Measurements from ENCODE around the gene LSM14A. TPM values are rescaled to one million over a fixed set of nuclear protein-coding genes. Genes with fewer than 3 reads are reported as not detected.

Gene LSM14A
- total RNA-seq, 4 donors from 2014 or later = 90.8 to 163 (median 111) TPM

DNA sequence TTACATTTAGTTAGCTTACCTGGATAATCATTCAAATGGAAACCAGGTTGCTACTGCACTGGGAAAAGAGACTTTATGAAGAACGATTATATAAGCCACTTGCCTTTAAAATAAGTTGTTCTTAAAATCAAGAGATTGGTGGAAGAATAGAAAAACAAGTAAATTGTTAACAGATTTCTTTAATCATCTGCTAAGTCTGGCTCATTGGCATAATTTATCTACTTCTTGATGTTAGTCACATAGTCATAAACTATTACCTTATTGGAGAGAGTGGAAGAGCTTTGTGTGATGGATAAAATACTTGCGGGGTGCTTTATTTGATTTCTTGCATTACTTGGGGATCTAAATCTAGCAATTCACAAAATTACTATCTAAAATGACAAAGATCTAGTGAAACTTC is 6.8 kb downstream of the LSM14A start:
- TF ChIP-seq, protein P1, sequence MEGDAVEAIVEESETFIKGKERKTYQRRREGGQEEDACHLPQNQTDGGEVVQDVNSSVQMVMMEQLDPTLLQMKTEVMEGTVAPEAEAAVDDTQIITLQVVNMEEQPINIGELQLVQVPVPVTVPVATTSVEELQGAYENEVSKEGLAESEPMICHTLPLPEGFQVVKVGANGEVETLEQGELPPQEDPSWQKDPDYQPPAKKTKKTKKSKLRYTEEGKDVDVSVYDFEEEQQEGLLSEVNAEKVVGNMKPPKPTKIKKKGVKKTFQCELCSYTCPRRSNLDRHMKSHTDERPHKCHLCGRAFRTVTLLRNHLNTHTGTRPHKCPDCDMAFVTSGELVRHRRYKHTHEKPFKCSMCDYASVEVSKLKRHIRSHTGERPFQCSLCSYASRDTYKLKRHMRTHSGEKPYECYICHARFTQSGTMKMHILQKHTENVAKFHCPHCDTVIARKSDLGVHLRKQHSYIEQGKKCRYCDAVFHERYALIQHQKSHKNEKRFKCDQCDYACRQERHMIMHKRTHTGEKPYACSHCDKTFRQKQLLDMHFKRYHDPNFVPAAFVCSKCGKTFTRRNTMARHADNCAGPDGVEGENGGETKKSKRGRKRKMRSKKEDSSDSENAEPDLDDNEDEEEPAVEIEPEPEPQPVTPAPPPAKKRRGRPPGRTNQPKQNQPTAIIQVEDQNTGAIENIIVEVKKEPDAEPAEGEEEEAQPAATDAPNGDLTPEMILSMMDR (IDR thresholded peaks at IDR 0.05) = no peak
- no peak for TF ChIP-seq POLR2A (IDR thresholded peaks at IDR 0.05)
- intact Hi-C loops (cut with DNase I; ENCODE audit: low total_unique reads) = no loop called here
- H3K4me3 ChIP-seq (ENCODE audit: low read depth, poor library complexity, severe bottlenecking) = no peak overlapping the region
- no peak for DNase-seq (ENCODE audit: low spot score in 2 of 2)
- WGBS, 2 donors = 57 to 58% methylated on average over 2 of the region's 2 CpGs

DNA sequence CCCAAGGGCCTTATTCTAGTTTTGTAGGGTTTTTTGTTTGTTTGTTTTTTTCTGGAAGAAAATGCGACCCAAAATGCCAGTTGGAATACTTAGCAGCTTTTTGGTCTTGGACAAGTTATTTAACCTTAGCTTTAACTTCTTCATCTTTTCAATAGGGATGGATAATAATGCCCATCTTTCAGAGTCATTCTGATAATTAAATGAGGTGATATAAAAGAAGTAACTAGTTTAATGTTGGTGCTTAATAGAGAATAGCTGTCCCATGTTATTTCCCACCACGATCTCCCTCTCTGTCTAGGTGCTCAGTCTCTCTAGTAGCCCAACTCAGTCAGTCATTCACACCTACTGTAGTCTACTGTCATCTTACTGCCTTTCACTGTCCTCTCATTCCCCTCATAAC is 8.0 kb downstream of the LSM14A start:
- 91% methylated on average over 2 of the region's 2 CpGs for WGBS, 2 donors

DNA sequence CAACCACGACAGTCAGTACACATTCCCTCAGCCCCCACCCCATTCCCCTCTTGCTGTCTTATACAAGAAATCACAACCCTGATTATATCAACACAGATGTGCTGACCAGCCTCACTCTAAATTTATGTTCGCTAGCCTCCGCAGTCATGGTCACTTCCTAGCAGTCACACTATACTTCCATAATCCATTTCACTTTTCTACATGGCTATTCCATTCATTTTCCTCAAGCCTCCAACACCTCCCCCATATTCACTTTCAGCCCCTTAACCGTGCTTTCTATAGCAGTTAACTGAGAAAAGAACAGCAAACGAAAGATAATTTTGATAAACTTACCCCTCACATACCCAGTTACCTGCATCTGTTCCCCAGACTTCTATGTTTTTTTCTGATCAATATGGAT is 8.4 kb downstream of the LSM14A start:
- 90 to 94% methylated on average over 5 of the region's 5 CpGs for WGBS, 2 donors
- intact Hi-C loops (cut with DNase I; ENCODE audit: low total_unique reads) = no loop called here
- TF ChIP-seq, protein P1 (IDR thresholded peaks at IDR 0.05) = no peak
- no peak for TF ChIP-seq POLR2A (IDR thresholded peaks at IDR 0.05)
- no peak overlapping the region for H3K4me3 ChIP-seq (ENCODE audit: low read depth, poor library complexity, severe bottlenecking)
- DNase-seq (ENCODE audit: low spot score in 2 of 2) = no peak

More for the DNA sequence above, 8.0 kb downstream of the LSM14A start:
- H3K4me3 ChIP-seq (ENCODE audit: low read depth, poor library complexity, severe bottlenecking) = no peak overlapping the region
- no peak for TF ChIP-seq POLR2A (IDR thresholded peaks at IDR 0.05)
- TF ChIP-seq, protein P1 (IDR thresholded peaks at IDR 0.05) = no peak
- DNase-seq (ENCODE audit: low spot score in 2 of 2) = no peak
- intact Hi-C loops (cut with DNase I; ENCODE audit: low total_unique reads) = no loop called here

DNA sequence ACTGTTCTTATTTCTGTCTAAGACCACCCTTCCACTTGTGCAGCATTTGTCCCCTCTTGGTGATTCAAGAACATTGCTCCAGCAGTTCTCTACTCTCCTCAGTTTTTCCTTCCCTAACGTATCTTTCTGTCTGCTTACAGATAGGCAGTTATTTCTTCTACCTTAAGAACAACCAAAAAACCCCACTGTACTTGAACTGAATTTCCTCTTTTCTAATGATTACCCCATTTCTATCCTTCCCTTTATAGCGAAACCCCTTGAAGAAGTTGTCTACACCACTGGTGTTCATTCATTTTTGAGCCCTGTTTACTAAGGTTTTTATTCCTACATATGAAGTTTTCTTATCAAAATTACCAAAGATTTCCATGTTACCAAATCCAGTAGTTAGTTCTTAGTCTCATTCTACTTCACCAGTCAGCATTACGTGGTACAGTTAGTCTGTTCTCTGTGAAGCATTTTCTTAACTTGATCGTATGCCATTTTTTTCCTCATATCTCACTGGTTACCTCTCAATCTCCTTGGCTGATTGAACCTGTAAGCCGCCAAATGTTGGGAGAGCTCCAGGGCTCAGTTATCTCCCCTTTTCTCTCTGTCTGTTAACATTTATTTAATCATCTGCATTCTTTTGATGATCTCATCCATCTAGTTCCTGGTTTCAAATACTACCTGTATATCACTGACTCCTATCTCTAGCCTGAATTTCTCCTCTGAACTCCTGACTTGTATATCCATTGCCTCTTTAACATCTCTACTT is 9.0 kb downstream of the LSM14A start:
- WGBS, 2 donors = 69 to 71% methylated on average over 5 of the region's 5 CpGs

DNA sequence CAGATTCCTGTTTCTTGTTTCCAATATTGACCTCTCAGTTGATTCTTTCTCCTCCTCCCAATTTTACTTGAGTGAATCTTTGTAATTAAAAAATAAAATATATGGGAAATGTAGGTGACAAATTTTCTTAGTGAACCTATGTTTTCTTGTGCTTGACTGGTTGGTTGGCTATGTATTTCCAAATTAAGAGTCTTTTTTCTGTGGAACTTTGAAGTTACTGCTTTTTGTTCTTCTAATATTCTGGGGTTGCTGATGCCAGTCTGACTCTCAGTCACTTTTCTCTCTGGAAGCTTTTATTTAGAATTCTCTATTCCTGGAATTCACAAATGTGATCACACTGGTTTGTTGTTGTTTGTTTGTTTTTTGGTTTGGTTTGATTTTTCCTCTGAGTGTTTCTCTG is 9.8 kb downstream of the LSM14A start:
- no peak for TF ChIP-seq POLR2A (IDR thresholded peaks at IDR 0.05)
- H3K4me3 ChIP-seq (ENCODE audit: low read depth, poor library complexity, severe bottlenecking) = no peak overlapping the region
- no peak for DNase-seq (ENCODE audit: low spot score in 2 of 2)
- intact Hi-C loops (cut with DNase I; ENCODE audit: low total_unique reads) = no loop called here

More for the DNA sequence above, 9.0 kb downstream of the LSM14A start:
- DNase-seq (ENCODE audit: low spot score in 2 of 2) = no peak
- H3K4me3 ChIP-seq (ENCODE audit: low read depth, poor library complexity, severe bottlenecking) = no peak overlapping the region
- intact Hi-C loops (cut with DNase I; ENCODE audit: low total_unique reads) = no loop called here
- no peak for TF ChIP-seq POLR2A (IDR thresholded peaks at IDR 0.05)
- TF ChIP-seq, protein P1 (IDR thresholded peaks at IDR 0.05) = no peak

DNA sequence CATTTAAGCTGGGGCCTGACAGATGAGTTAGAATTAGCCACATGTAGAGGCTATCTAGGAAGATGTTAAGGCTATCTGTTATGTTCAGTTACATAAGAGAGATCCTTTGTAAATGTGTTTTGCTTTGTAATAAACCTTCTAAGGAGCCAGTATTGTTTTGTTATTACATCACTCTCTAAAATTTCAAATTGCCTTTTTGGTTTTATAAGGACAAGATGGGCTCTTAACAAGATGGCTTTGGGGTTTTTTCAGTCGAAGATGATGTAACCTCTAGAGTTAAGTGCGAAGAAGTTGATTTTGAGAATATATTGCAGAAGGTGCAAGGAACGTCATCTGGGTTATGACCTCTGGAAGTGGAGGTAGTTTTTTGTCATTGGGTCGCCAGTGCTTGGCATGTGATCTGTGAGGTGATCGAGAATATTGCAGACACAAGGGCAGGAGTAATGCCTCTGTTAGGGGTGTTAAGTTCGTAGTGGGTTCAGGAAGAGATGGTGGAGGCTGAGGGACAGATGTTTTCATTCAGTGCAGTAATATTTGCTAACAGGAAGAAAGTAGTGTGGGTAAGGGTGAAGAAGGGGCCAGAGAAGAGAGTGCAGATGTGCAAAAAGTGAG is 12.7 kb downstream of the LSM14A start:
- DNase-seq (ENCODE audit: low spot score in 2 of 2) = no peak
- WGBS, 2 donors = 58 to 59% methylated on average over 6 of the region's 6 CpGs
- intact Hi-C loops (cut with DNase I; ENCODE audit: low total_unique reads) = no loop called here
- no peak overlapping the region for H3K4me3 ChIP-seq (ENCODE audit: low read depth, poor library complexity, severe bottlenecking)
- TF ChIP-seq POLR2A (IDR thresholded peaks at IDR 0.05) = no peak
- TF ChIP-seq, protein P1 (IDR thresholded peaks at IDR 0.05) = no peak

Measured in lower leg skin (tissue), 4 donors.